ENCODE measurements around the gene BRI3BP. TPM values are rescaled to one million over a fixed set of nuclear protein-coding genes. Genes with fewer than 3 reads are reported as not detected.

Gene BRI3BP
- total RNA-seq, 4 donors from 2014 or later: 6.7 to 19.2 (median 12.1) TPM

DNA sequence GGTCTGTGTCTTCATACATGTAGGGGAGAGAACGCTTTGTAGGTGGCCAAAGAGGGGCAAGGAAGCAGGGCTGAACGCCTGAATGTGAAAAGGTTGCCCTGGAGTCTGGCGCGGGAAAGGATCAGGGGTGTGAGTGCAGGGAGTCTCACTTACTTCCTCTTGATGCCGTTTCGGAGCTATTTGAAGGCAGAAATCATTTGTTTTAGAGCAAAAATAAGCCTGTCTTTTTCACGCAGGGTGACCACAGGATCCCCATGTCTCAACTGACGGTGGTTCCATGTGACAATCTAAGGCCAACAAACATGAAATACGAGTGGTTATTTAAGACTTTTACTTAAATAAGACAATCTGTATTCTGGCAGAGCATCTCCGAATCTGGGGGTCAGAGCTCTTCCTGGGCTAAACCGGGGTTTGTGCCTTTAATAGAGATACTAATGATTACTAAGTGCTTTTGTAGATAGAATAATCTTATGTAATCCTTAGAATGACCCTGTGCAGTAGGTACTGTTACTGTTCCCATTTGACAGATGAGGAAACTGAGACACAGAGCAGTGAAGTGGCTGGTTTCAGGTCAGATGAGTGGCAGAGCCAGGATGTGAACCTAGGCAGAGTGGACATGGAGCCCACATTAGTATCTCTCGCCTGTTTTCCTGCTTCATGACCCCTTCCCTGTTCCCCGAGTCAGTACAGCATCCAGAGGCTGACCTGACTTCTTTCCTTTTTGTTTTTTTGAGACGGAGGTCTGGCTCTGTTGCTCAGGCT lies 1.9 kb downstream of the BRI3BP start:
- no peak for DNase-seq (ENCODE audit: low spot score in 2 of 2)
- WGBS, 2 donors: 87 to 88% methylated on average over 14 of the region's 14 CpGs
- no peak overlapping the region for H3K4me3 ChIP-seq (ENCODE audit: low read depth, poor library complexity, severe bottlenecking)
- intact Hi-C loops (cut with DNase I; ENCODE audit: low total_unique reads): no loop called here
- no peak for TF ChIP-seq POLR2A (IDR thresholded peaks at IDR 0.05)
- TF ChIP-seq, protein P1, sequence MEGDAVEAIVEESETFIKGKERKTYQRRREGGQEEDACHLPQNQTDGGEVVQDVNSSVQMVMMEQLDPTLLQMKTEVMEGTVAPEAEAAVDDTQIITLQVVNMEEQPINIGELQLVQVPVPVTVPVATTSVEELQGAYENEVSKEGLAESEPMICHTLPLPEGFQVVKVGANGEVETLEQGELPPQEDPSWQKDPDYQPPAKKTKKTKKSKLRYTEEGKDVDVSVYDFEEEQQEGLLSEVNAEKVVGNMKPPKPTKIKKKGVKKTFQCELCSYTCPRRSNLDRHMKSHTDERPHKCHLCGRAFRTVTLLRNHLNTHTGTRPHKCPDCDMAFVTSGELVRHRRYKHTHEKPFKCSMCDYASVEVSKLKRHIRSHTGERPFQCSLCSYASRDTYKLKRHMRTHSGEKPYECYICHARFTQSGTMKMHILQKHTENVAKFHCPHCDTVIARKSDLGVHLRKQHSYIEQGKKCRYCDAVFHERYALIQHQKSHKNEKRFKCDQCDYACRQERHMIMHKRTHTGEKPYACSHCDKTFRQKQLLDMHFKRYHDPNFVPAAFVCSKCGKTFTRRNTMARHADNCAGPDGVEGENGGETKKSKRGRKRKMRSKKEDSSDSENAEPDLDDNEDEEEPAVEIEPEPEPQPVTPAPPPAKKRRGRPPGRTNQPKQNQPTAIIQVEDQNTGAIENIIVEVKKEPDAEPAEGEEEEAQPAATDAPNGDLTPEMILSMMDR (IDR thresholded peaks at IDR 0.05): no peak

DNA sequence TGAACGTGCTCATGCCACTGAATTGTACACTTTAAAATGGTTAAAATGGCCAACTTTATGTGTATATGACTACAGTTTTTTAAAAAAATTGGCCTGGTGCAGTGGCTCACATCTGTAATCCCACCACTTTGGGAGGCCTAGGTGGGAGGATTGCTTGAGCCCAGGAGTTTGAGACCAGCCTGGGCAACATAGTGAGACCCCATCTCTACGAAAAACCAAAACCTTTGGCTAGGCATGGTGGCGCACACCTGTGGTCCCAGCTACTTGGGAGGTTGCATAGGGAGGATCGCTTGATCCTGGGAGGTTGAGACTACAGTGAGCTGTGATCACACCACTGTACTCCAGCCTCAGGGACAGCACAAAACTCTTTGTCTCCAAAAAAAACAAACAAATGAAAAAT lies 5.3 kb downstream of the BRI3BP start:
- WGBS, 2 donors: 72 to 83% methylated on average over 4 of the region's 4 CpGs
- H3K4me3 ChIP-seq (ENCODE audit: low read depth, poor library complexity, severe bottlenecking): no peak overlapping the region
- DNase-seq (ENCODE audit: low spot score in 2 of 2): no peak
- TF ChIP-seq POLR2A (IDR thresholded peaks at IDR 0.05): no peak
- TF ChIP-seq, protein P1 (IDR thresholded peaks at IDR 0.05): no peak
- intact Hi-C loops (cut with DNase I; ENCODE audit: low total_unique reads): no loop called here

DNA sequence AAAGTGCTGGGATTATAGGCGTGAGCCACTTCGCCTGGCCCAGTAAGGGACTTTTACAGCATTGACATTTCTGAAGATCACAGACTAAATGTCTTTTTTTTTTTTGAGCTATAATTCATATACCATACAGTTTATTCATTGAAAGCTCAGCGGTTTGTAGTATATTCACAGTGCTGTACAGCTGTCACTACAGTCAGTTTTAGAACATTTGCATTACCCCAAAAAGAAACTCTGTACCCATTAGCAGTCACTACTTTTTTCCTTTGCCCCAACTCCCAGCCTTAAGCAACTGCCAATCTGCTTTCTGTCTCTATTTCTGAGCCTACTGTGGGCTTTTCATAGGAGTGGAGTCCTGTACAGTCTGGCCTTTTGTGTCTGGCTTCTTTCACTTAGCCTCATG lies 8.2 kb downstream of the BRI3BP start:
- WGBS, 2 donors: 95 to 100% methylated on average over 3 of the region's 3 CpGs

DNA sequence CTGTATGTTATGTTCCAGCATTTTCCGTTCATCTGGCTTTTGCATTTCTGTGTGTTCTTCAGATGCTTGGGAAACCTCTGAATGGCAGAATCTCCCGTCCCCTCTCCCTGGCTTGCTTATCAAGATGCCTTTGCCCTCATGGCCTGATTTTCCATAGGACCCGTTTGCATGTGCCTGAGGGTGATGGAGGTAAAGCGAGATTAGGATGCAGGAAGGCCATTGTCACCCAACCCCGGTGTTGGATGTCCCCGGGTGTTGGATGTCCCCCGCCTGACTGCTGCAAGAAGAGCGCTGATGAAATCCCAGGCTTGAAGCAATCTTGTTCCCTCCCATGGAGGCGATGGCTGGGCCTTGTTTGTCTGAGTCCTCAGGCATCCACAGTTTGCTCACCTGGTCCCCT lies 9.6 kb downstream of the BRI3BP start:
- TF ChIP-seq, protein P1 (IDR thresholded peaks at IDR 0.05): no peak
- no peak for TF ChIP-seq POLR2A (IDR thresholded peaks at IDR 0.05)
- H3K4me3 ChIP-seq (ENCODE audit: low read depth, poor library complexity, severe bottlenecking): no peak overlapping the region
- 84% methylated on average over 9 of the region's 9 CpGs for WGBS, 2 donors
- no peak for DNase-seq (ENCODE audit: low spot score in 2 of 2)
- intact Hi-C loops (cut with DNase I; ENCODE audit: low total_unique reads): no loop called here

More for the DNA sequence above, 8.2 kb downstream of the BRI3BP start:
- TF ChIP-seq, protein P1 (IDR thresholded peaks at IDR 0.05): no peak
- no peak for TF ChIP-seq POLR2A (IDR thresholded peaks at IDR 0.05)
- no peak overlapping the region for H3K4me3 ChIP-seq (ENCODE audit: low read depth, poor library complexity, severe bottlenecking)
- DNase-seq (ENCODE audit: low spot score in 2 of 2): no peak
- intact Hi-C loops (cut with DNase I; ENCODE audit: low total_unique reads): no loop called here

DNA sequence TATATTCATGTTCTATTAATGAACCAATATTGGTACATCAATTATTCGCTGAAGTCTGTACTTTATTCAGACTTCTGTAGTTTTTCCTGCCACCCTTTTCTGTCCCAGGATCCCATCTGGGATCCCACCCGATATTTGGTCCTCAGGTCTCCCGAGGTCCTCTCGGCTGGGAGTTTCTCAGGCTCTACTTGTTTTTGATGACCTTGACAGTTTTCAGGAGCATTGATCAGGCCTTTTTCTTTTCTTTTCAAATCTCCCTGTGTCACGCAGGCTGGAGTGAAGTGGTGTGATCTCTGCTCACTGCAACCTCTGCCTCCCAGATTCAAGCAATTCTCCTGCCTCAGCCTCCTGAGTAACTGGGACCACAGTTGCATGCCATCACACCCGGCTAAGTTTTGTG lies 11.2 kb downstream of the BRI3BP start:
- TF ChIP-seq POLR2A (IDR thresholded peaks at IDR 0.05): no peak
- TF ChIP-seq, protein P1 (IDR thresholded peaks at IDR 0.05): no peak
- 94 to 96% methylated on average over 5 to 6 of the region's 6 CpGs for whole genome bisulfite sequencing, 2 donors
- no peak for DNase-seq (ENCODE audit: low spot score in 2 of 2)
- intact Hi-C loops (cut with DNase I; ENCODE audit: low total_unique reads): no loop called here
- H3K4me3 ChIP-seq (ENCODE audit: low read depth, poor library complexity, severe bottlenecking): no peak overlapping the region

DNA sequence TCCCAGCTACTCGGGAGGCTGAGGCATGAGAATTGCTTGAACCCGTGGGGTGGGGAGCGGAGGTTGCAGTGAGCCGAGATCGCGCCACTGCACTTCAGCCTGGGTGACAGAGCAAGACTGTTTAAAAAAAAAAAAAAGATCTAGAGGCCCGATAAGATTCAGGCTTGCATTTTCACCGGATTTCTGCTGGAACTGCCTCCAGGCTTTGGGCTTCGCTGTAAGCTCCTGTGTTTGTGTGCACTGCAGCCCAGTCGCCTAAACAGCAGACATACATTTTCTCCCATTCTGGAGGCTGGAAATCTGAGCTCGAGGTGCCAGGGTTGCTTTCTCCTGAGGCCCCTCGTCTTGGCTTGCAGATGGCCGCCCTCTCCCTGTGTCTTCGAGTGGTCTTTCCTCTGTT lies 12.2 kb downstream of the BRI3BP start:
- DNase-seq (ENCODE audit: low spot score in 2 of 2): no peak
- no peak overlapping the region for H3K4me3 ChIP-seq (ENCODE audit: low read depth, poor library complexity, severe bottlenecking)
- 82 to 86% methylated on average over 14 of the region's 14 CpGs for WGBS, 2 donors
- intact Hi-C loops (cut with DNase I; ENCODE audit: low total_unique reads): no loop called here
- no peak for TF ChIP-seq POLR2A (IDR thresholded peaks at IDR 0.05)

All from lower leg skin (tissue), 4 donors.